RWPE2 (cell line): ENCODE results near the gene ANTXRL.

ENCODE experiments used
- ATAC-seq: fragments of 200-7000 bp; cut with Tn5 transposase; 3 replicates; pipeline ENCODE4 v1.9.1; 2021; ENCODE audit warnings: low read depth
- DNase-seq: peaks from one replicate; pipeline ENCODE4 v3.0.0-alpha.2; 2020; ENCODE audit warnings: low spot score
- H3K27ac ChIP-seq: fragments of 450-650 bp; 2 replicates; pipeline ENCODE4 v1.5.1; 2017; ENCODE audit warnings: mild to moderate bottlenecking; ENCODE audit not compliant: poor library complexity, severe bottlenecking
- H3K27me3 ChIP-seq: fragments of 250-450 bp; sonication (Bioruptor Pico); 2 replicates; pipeline ENCODE4 v1.5.1; 2021; ENCODE audit warnings: mild to moderate bottlenecking, moderate library complexity; ENCODE audit not compliant: insufficient read depth, poor library complexity, severe bottlenecking
- H3K36me3 ChIP-seq: fragments of 250-450 bp; sonication (Bioruptor Pico); 2 replicates; pipeline ENCODE4 v1.5.1; 2020; ENCODE audit warnings: low read depth, mild to moderate bottlenecking, moderate library complexity
- H3K4me1 ChIP-seq: fragments of 250-450 bp; sonication (Bioruptor Pico); 2 replicates; pipeline ENCODE4 v1.5.1; 2021; ENCODE audit warnings: mild to moderate bottlenecking, moderate library complexity; ENCODE audit not compliant: insufficient read depth, poor library complexity, severe bottlenecking
- H3K4me3 ChIP-seq: fragments of 250-450 bp; sonication (Bioruptor Pico); 2 replicates; pipeline ENCODE4 v1.5.1; 2021; ENCODE audit warnings: mild to moderate bottlenecking, moderate library complexity; ENCODE audit not compliant: severe bottlenecking
- H3K9me3 ChIP-seq: fragments of 250-450 bp; sonication (Bioruptor Pico); 2 replicates; pipeline ENCODE4 v1.5.1; 2021; ENCODE audit warnings: mild to moderate bottlenecking, moderate library complexity; ENCODE audit not compliant: severe bottlenecking
- TF ChIP-seq, protein P1 (sequence below): fragments of 450-650 bp; IDR thresholded peaks from one replicate; pipeline ENCODE4 v1.5.1; 2017; ENCODE audit warnings: mild to moderate bottlenecking, moderate library complexity; ENCODE audit not compliant: poor library complexity, severe bottlenecking

ANTXRL gene

DNA sequence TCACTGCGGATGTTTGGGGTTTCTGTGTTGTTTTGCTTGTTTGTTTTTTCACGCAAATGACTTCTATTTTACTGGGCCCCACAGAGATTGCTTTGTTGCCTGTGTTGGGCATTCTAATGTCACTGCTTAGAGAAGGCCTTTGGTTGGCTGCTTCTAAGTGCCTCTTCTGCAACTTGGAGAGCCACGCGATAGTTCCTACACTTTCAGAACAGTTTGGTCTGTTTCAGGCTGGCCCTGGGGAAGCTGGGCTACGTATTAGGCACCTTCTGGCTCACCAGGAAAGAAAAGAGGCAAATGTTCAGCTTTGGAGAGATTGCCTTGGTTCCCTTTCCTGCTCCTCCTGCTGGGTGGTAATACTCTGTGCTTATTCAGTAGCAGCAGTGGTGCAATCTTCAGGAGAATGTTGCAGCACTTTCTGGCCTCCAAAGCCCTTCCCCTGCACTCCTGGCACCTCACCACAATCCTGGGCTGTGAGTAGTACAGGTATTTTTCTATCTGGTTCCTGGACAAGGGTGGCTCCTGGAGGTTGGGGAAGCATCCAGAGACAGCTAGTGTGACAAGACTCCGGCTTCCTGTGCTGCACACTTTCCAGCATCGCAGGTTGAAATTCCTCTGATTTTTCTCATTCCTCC, 1.2 kb downstream of the ANTXRL start:
- Histone ChIP-seq H3K27me3 (peaks cover 11% of the 10 kb centered on the region), H3K4me3 (no peak overlapping the region), H3K4me1 (no peaks in the 10 kb centered on the region), H3K27ac (no peak overlapping the region), H3K9me3 (no peaks in the 10 kb centered on the region), H3K36me3 (no peaks in the 10 kb centered on the region)
- TF ChIP-seq, protein P1, sequence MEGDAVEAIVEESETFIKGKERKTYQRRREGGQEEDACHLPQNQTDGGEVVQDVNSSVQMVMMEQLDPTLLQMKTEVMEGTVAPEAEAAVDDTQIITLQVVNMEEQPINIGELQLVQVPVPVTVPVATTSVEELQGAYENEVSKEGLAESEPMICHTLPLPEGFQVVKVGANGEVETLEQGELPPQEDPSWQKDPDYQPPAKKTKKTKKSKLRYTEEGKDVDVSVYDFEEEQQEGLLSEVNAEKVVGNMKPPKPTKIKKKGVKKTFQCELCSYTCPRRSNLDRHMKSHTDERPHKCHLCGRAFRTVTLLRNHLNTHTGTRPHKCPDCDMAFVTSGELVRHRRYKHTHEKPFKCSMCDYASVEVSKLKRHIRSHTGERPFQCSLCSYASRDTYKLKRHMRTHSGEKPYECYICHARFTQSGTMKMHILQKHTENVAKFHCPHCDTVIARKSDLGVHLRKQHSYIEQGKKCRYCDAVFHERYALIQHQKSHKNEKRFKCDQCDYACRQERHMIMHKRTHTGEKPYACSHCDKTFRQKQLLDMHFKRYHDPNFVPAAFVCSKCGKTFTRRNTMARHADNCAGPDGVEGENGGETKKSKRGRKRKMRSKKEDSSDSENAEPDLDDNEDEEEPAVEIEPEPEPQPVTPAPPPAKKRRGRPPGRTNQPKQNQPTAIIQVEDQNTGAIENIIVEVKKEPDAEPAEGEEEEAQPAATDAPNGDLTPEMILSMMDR: no peak
- peak; percentile 19 for DNase-seq
- ATAC-seq: peak; percentile 8; the same call in 1 of the 3 replicates

DNA sequence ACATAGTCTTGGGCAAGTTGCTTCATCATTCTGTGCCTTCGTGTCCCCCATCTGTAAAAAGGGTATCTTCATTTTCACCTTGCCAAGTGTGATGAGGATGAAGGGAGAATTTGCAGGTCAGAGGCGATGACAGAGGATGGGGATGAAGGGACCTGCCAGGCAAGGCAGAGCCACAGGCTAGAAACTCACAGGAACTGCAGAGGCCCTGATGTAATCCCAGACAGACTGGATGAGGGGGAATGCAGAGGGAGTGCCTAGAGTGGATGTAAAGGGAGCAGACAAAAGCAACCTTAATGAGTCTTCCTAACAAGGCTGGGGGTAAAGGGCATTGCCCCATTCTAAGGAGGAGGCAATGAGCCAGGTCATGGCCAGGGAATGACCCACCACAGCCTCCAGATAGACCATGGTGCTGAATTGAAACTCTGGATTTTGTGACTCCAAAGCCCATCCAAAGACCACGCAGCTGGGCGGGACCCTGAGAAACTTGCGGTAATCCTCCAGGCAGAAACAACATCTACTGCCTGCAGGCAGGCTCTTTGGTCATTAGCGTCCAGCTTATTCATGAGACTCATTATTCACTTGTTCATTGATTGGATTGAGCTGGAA, 1.9 kb downstream of the ANTXRL start:
- Histone ChIP-seq H3K36me3 (no peaks in the 10 kb centered on the region), H3K4me1 (no peaks in the 10 kb centered on the region), H3K27ac (no peak overlapping the region), H3K27me3 (peaks cover 5% of the 10 kb centered on the region), H3K9me3 (no peaks in the 10 kb centered on the region), H3K4me3 (no peak overlapping the region)
- ATAC-seq (no peak), DNase-seq (no peak)
- TF ChIP-seq, protein P1: no peak

DNA sequence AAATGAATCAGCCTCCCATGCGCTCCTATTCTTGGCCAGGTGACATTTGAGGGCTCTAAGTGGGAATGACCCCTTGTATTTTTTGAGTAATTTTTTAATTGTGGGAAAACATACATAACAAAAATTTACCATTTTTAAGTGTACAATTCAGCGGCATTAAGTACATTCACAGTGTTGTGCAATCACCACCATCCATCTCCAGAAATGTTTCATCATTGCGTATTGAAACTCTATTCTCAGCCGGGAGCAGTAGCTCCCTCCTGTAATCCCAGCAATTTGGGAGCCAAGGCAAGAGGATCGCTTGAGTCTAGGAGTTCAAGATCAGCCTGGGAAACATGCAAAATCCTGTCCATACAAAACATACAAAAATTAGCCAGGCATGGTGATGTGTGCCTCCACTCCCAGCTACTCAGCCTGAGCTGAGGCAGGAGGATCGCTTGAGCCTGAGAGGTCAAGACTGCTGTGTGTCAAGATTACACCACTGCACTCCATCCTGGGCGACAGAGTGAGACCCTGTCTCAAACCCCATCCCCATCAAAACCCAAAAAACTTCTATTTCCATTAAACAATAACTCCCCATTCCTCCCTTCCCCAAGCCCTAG, 2.5 kb downstream of the ANTXRL start:
- ATAC-seq (no peak), DNase-seq (no peak)
- no peak overlapping the region for H3K27ac ChIP-seq
- H3K4me3 ChIP-seq: no peak overlapping the region
- TF ChIP-seq, protein P1: no peak
- no peaks in the 10 kb centered on the region for H3K36me3 ChIP-seq
- no peaks in the 10 kb centered on the region for H3K27me3 ChIP-seq
- no peaks in the 10 kb centered on the region for H3K4me1 ChIP-seq
- H3K9me3 ChIP-seq: no peaks in the 10 kb centered on the region

DNA sequence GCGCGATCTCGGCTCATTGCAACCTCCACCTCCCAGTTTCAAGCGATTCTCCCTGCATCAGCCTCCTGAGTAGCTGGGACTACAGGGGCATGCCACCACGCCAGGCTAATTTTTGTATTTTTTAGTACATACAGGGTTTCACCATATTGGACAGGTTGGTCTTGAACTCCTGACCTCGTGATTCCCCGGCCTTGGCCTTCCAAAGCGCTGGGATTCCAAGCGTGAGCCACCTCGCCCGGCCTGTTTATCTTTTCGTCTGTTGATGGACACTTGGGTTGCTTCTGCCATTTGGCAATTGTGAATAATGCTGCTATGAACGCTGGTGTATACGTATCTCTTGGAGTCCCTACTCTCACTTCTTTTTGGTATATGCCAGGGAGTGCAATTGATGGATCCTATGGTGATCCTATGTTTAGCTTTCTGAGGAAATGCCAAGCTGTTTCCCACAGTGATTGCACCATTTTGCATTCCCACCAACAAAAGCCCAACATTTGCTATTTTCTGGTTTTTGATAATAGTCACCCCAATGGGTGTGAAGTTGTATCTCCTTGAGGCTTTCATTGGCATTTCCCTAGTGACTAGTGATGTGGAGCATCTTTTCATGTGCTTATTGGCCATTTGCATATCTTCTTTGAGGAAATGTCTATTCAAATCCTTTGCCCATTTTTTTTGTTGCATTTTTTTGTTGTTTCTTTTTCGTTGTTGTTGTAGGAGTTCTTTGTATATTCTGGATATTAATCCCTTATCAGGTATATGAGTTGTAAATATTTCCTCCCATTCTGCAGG, 3.5 kb downstream of the ANTXRL start:
- no peak for DNase-seq
- ATAC-seq: no peak
- no peaks in the 10 kb centered on the region for H3K9me3 ChIP-seq
- no peaks in the 10 kb centered on the region for H3K4me1 ChIP-seq
- H3K4me3 ChIP-seq: no peak overlapping the region
- H3K36me3 ChIP-seq: no peaks in the 10 kb centered on the region
- TF ChIP-seq, protein P1: no peak
- no peak overlapping the region for H3K27ac ChIP-seq
- no peaks in the 10 kb centered on the region for H3K27me3 ChIP-seq
